HepG2 (cell line): ENCODE measurements around the gene PAIP2. TPM values are rescaled to one million over a fixed set of nuclear protein-coding genes. Genes with fewer than 3 reads are reported as not detected.

Experiments used
- ATAC-seq: fragments of 200-7000 bp; cut with Tn5 transposase; 3 replicates; pipeline ENCODE4 v1.9.1; 2020; ENCODE audit warnings: mild to moderate bottlenecking, moderate library complexity
- BruUV-seq: library from RNA; stranded (reverse); fragments of 400-500 nt; replicated peaks from 2 replicates; lab custom pipeline; 2021; lab: Mats Ljungman, UMichigan
- CTCF ChIA-PET: fragments of 300-600 bp; formaldehyde crosslinking; extraction: SDS; loops from one replicate; lab custom pipeline; 2021; ENCODE audit warnings: low total read pairs, inconsistent platforms, low intra/inter-chr PET ratio; lab: Yijun Ruan, JAX
- POLR2A ChIA-PET: fragments of 350-600 bp; sonication (Branson Sonifier 250); formaldehyde crosslinking; loops from one replicate; lab custom pipeline; 2020; ENCODE audit warnings: antibody characterized with exemption, inconsistent platforms; lab: Yijun Ruan, JAX
- DNase-seq: peaks from one replicate; pipeline ENCODE4 v3.0.0-alpha.2; 2015; ENCODE audit warnings: low spot score
- FAIRE-seq: peaks from 3 replicates; lab custom pipeline; 2011; peaks lifted over from hg19 to GRCh38; lab: Jason Lieb, UNC
- H2AFZ ChIP-seq: one replicate; pipeline ENCODE4 v1.6.1; 2011; ENCODE audit warnings: low read length, inconsistent platforms
- H3K27ac ChIP-seq: fragments of 300-600 bp; 3 replicates; pipeline ENCODE4 v1.8.0; 2011; ENCODE audit warnings: mixed run types, mild to moderate bottlenecking, mixed read lengths, low read length, inconsistent platforms; ENCODE audit not compliant: insufficient read depth; ENCODE audit errors: extremely low read length
- H3K27me3 ChIP-seq, 2 experiments: fragments of 200-600 bp in 1 of 2; 2 replicates in 1 of 2; 3 replicates in 1 of 2; pipeline versions ENCODE4 v1.6.0 to v1.8.0; 2011; ENCODE audit warnings: low read length in 2 of 2, mild to moderate bottlenecking in 2 of 2, moderate library complexity in 2 of 2, inconsistent platforms in 1 of 2; ENCODE audit not compliant: insufficient read depth in 2 of 2, control insufficient read depth in 1 of 2
- H3K36me3 ChIP-seq, 2 experiments: fragments of 200-600 bp in 1 of 2; replicated peaks in 1 of 2; 2 replicates in 1 of 2; 3 replicates in 1 of 2; pipeline versions ENCODE4 v1.5.1 to v1.8.0; 2011; ENCODE audit warnings: low read length in 2 of 2, inconsistent platforms in 1 of 2; ENCODE audit not compliant: insufficient read depth in 2 of 2, control insufficient read depth in 1 of 2
- H3K4me1 ChIP-seq: 2 replicates; pipeline ENCODE4 v1.5.1; 2012; ENCODE audit warnings: low read length, inconsistent platforms; ENCODE audit not compliant: insufficient read depth
- H3K4me2 ChIP-seq: 2 replicates; pipeline ENCODE4 v1.6.0; 2011; ENCODE audit warnings: low read depth, low read length, inconsistent platforms
- H3K4me3 ChIP-seq, 3 experiments: fragments of 200-600 bp in 1 of 3; sonication (generic), shearing (Covaris generic) in 1 of 3; replicated peaks in 1 of 3; 2 replicates each; pipeline ENCODE4 v1.5.1; 2011 to 2016; ENCODE audit warnings: low read length in 3 of 3, inconsistent platforms in 2 of 3, low read depth in 2 of 3, mild to moderate bottlenecking in 2 of 3, control low read depth in 1 of 3, mixed read lengths in 1 of 3; ENCODE audit not compliant: insufficient read depth in 1 of 3
- H3K79me2 ChIP-seq: one replicate; pipeline ENCODE4 v1.6.1; 2011; ENCODE audit warnings: low read length, inconsistent platforms; ENCODE audit not compliant: insufficient read depth
- H3K9ac ChIP-seq: 2 replicates; pipeline ENCODE4 v1.6.0; 2011; ENCODE audit warnings: mild to moderate bottlenecking, low read depth, low read length, inconsistent platforms; ENCODE audit not compliant: insufficient read depth
- H3K9me3 ChIP-seq: 2 replicates; pipeline ENCODE4 v1.5.1; 2012; ENCODE audit warnings: mild to moderate bottlenecking, low read length
- H4K20me1 ChIP-seq: 2 replicates; pipeline ENCODE4 v1.6.0; 2011; ENCODE audit warnings: inconsistent platforms, mild to moderate bottlenecking, low read length, moderate library complexity; ENCODE audit not compliant: insufficient read depth
- AGO2 ChIP-seq: fragments of 200-400 bp; formaldehyde crosslinking; optimal IDR thresholded peaks from 2 replicates; pipeline ENCODE3; 2017; ENCODE audit warnings: mild to moderate bottlenecking, low read depth, low read length, moderate library complexity
- ATF7 ChIP-seq, 2 experiments: fragments of 450-650 bp in 1 of 2; sonication (generic) in 1 of 2; formaldehyde crosslinking in 1 of 2; IDR thresholded peaks; 2 replicates each; pipeline versions ENCODE4 v1.4.0 to v1.6.1; 2016 to 2020; ENCODE audit warnings: antibody characterized with exemption in 1 of 2, mild to moderate bottlenecking in 1 of 2, missing genetic modification reagents in 1 of 2
- GATAD2A ChIP-seq: IDR thresholded peaks from 2 replicates; pipeline ENCODE4 v1.6.1; 2016
- NAIF1 ChIP-seq: sonication (generic); formaldehyde crosslinking; IDR thresholded peaks from 2 replicates; pipeline ENCODE4 v1.5.0; 2020; ENCODE audit warnings: mild to moderate bottlenecking, missing genetic modification reagents, borderline replicate concordance
- NCOA5 ChIP-seq: sonication (generic); formaldehyde crosslinking; IDR thresholded peaks from 2 replicates; pipeline ENCODE4 v1.4.0; 2020; ENCODE audit warnings: missing genetic modification reagents
- PRMT3 ChIP-seq: sonication (generic); formaldehyde crosslinking; IDR thresholded peaks from 2 replicates; pipeline ENCODE4 v1.8.1; 2022; ENCODE audit warnings: low read depth, mild to moderate bottlenecking, moderate library complexity, missing genetic modification reagents, borderline replicate concordance
- SIX4 ChIP-seq: sonication (generic); formaldehyde crosslinking; IDR thresholded peaks from 2 replicates; pipeline ENCODE4 v1.4.0; 2020; ENCODE audit warnings: missing genetic modification reagents
- TAF1 ChIP-seq: sonication (generic); formaldehyde crosslinking; IDR thresholded peaks from 2 replicates; pipeline ENCODE4 v1.4.0; 2020; ENCODE audit warnings: missing genetic modification reagents
- TBX2 ChIP-seq: sonication (generic); formaldehyde crosslinking; IDR thresholded peaks from 2 replicates; pipeline ENCODE4 v1.5.0; 2020; ENCODE audit warnings: missing genetic modification reagents, mild to moderate bottlenecking, borderline replicate concordance
- ZBTB44 ChIP-seq: sonication (generic); formaldehyde crosslinking; IDR thresholded peaks from 2 replicates; pipeline ENCODE4 v1.4.0; 2020; ENCODE audit warnings: missing genetic modification reagents
- ZNF138 ChIP-seq: sonication (generic); formaldehyde crosslinking; IDR thresholded peaks from 2 replicates; pipeline ENCODE4 v1.5.0; 2020; ENCODE audit warnings: mild to moderate bottlenecking, low read depth, missing genetic modification reagents
- ZNF34 ChIP-seq: sonication (generic); formaldehyde crosslinking; IDR thresholded peaks from 2 replicates; pipeline ENCODE4 v1.4.0; 2020; ENCODE audit warnings: mild to moderate bottlenecking, missing genetic modification reagents, borderline replicate concordance
- ZNF407 ChIP-seq: sonication (generic); formaldehyde crosslinking; IDR thresholded peaks from one replicate; pipeline ENCODE4 v1.5.1; 2020; ENCODE audit warnings: mild to moderate bottlenecking, missing genetic modification reagents; ENCODE audit errors: not compliant biosample characterization
- ZNF460 ChIP-seq: sonication (generic); formaldehyde crosslinking; IDR thresholded peaks from 2 replicates; pipeline ENCODE4 v1.5.1; 2020; ENCODE audit warnings: missing genetic modification reagents, mild to moderate bottlenecking, borderline replicate concordance
- WGBS: methylation state at CpG from one replicate; pipeline ENCODE4 v1.1.6; 2017; ENCODE audit warnings: low lambda C conversion rate; 5-methylcytosine and 5-hydroxymethylcytosine counted together
- in situ Hi-C: cut with HindIII; loops from 2 replicates; pipeline ENCODE4 v1.10.0; 2017; ENCODE audit warnings: low pct_unique_long_range_greater_than_20kb; ENCODE audit not compliant: extremely low pct_ligation_motif_present
- intact Hi-C: fragments of 100-400 bp; cut with micrococcal nuclease; formaldehyde crosslinking; loops from one replicate; pipeline ENCODE4 v1.10.0; 2022; ENCODE audit not compliant: unreplicated experiment
- polyA plus RNA-seq, 8 experiments: library from polyadenylated mRNA; depleted of rRNA in 3 of 8; stranded (reverse) in 7 of 8; unstranded in 1 of 8; fragments of >200 nt; fragmentation: Illumina TruSeq in 4 of 8; extraction: Trizol in 4 of 8; gene quantifications; 2 replicates each; pipeline versions ENCODE4 v1.2.1 to v1.2.3, GENCODE V29; 2011 to 2016; ENCODE audit warnings: low read depth in 4 of 8, missing spikeins in 1 of 8, mixed read lengths in 1 of 8; ENCODE audit not compliant: insufficient read depth in 1 of 8
- total RNA-seq, 5 experiments: library from RNA; depleted of rRNA; stranded (reverse); fragments of >200 nt; fragmentation: Illumina TruSeq; extraction: Trizol; gene quantifications; 2 replicates each; pipeline ENCODE4 v1.2.3, GENCODE V29; 2016; ENCODE audit warnings: low read depth in 1 of 5

The PAIP2 gene
- total and polyA plus RNA-seq, 2 of the 13 experiments (the other 11 are each of a cell fraction or from before 2014, with no cell fraction given) = 61.5 to 76.3 TPM

- Histone ChIP-seq H3K9ac (peak within 1 kb of the TSS; percentile 73), H3K9me3 (no peaks in the 10 kb centered on the region), H3K4me1 (peaks cover 68% of the 10 kb centered on the region), H3K27me3 (no peaks in the 10 kb centered on the region; a peak in 1 of 5 replicates), H3K27ac (peak within 1 kb of the TSS; percentile 71), H3K79me2 (peaks cover 16% of the 10 kb centered on the region), H3K4me2 (peak within 1 kb of the TSS; percentile 92), H4K20me1 (no peaks in the 10 kb centered on the region), H2AFZ (no peak within 1 kb of the TSS), H3K4me3 (peak within 1 kb of the TSS; percentile 68 to 79 (median 76)), H3K36me3 (no peaks in the 10 kb centered on the region; a peak in 1 of 5 replicates)
- CTCF ChIA-PET = no interaction called here
- POLR2A ChIA-PET = interaction anchor here (1.0 to 1.7 kb wide), 9 partner anchors 9 to 840 kb away, joined by 3 to 8 read pairs (median 6); partner anchors contain the start of genes ETF1, PAIP2, SPATA24 and UBE2D2
- FAIRE-seq (peak; percentile 87), DNase-seq (peak; percentile 72), ATAC-seq (peak; percentile 40)
- BruUV-seq = TSS peak; percentile 92
- intact Hi-C loops = no loop called here
- in situ Hi-C loops = no loop called here
- 2% methylated on average over 10 of the region's 10 CpGs for WGBS
- TF ChIP-seq PRMT3 = no peak
- TF ChIP-seq SIX4 (CRISPR knock-in tag) = peak; percentile 95
- no peak for TF ChIP-seq NAIF1 (CRISPR knock-in tag)
- TF ChIP-seq GATAD2A (CRISPR knock-in tag) = peak; percentile 74
- TF ChIP-seq AGO2 = no peak
- TF ChIP-seq ZNF34 (CRISPR knock-in tag) = no peak
- no peak for TF ChIP-seq ZBTB44 (CRISPR knock-in tag)
- no peak for TF ChIP-seq ZNF460 (CRISPR knock-in tag)
- no peak for TF ChIP-seq ATF7 (IDR thresholded peaks at IDR 0.05)
- TF ChIP-seq ATF7 (CRISPR knock-in tag; IDR thresholded peaks at IDR 0.05) = no peak
- TF ChIP-seq ZNF138 (CRISPR knock-in tag) = no peak
- no peak for TF ChIP-seq ZNF407 (CRISPR knock-in tag)
- TF ChIP-seq NCOA5 (CRISPR knock-in tag) = no peak
- TF ChIP-seq TAF1 = no peak; the same call in 1 of the 2 replicates
- 0 out of 2 replicates have a peak, but pooled peaks have one; percentile 24 for TF ChIP-seq TBX2
These were observed 41.8 kb downstream of the PAIP2 start, which contains the start of gene SLC23A1 for GRCh38 chr5:139383275-139383992. SLC23A1 (minus strand) TSS chr5:139383297; CDS start chr5:139383253, 44 bp downstream.
